Activated T-cell treated with anti-CD3 and anti-CD28 coated beads, Interleukin-2, amount 50 U/mL, for 1 hour (primary cell): ENCODE measurements around the gene EVI5.
"Not testable (repeated sequence)": the region's sequence is repeated elsewhere in the genome, so short reads cannot be mapped to it uniquely, and the experiment has no call there.

Source experiments
- DNase-seq: peaks from one replicate; pipeline ENCODE4 v3.0.0-alpha.2; 2020

Gene EVI5

DNA sequence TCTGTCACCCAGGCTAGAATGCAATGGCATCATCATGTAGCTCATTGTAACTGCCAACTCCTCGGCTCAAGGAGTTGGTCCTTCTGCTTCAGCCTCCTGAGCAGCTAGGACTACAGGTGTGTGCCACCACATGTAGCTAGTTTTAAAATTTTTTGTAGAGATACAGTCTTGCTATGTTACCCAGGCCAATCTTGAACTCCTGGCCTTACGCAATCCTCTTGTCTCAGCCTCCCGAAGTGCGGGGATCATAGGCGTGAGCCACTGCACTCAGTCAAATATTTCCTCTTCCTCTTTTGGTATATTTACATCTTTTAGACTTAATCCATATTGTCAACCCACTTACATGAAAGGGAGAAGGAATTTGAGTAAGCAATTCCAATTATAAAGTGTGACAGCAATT lies 121.1 kb downstream of the EVI5 start:
- DNase-seq: no peak

GRCh38 chr1:92662048-92662447 lies 122.9 kb downstream of the EVI5 start:
- DNase-seq: no peak

DNA sequence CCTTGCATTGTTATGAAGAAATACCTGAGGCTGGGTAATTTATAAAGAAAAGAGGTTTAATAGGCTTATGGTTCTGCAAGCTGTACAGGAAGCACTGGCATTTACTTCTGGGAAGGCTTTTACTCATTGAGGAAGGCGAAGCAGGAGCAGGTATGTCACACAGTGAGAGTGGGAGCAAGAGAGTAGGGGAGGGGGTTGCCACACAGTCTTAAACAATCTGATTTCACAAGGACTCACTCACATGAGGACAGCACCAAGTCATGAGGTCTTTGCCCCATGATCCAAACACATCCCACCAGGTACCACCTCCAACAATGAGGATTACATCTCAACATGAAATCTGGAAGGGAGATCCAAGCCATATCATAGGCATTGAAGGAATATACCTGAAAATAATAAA lies 127.2 kb downstream of the EVI5 start:
- no peak for DNase-seq

GRCh38 chr1:92655197-92655801 lies 129.6 kb downstream of the EVI5 start:
- DNase-seq: no peak

DNA sequence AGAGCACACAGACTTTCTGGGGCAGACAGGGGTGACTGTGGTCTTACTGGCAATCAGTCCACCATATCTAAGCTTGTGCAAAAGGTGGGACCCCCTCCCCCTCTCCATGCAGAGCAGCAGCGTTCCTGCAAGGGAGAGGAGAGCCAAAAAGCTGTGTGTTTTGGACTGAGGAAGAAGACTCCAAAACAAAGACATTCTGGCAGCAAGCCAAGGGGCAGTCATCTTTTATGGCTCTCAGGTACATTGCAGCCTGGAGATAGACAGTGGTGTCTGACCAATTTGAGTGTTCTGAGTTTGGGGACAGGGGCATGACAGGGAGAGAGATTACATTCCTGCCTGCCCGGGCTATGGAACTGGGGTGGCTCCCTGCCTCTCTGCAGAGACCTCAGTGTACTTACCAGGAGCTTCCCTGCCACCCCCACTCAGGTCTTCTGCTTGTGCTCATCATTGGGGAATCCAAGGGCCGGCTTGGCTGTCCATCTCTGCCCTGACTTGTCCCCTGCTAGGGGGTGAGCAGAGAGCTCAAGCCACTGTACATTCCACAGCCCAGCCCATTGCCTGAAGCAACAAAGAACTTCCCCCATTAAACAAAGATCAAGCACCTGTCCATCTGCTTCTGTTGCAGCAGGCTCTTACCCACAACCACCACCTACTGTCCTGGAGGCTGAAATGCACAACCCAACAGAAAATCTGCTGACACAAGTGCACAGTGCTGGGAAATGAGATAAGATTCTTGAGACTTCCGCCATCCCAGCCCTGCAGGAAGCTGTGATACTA lies 131.1 kb downstream of the EVI5 start:
- no peak for DNase-seq

GRCh38 chr1:92640686-92641085 lies 144.2 kb downstream of the EVI5 start:
- not testable (repeated sequence) for DNase-seq

- no peak for DNase-seq
Measured at GRCh38 chr1:92638498-92638897, 146.4 kb downstream of the EVI5 start.

DNA sequence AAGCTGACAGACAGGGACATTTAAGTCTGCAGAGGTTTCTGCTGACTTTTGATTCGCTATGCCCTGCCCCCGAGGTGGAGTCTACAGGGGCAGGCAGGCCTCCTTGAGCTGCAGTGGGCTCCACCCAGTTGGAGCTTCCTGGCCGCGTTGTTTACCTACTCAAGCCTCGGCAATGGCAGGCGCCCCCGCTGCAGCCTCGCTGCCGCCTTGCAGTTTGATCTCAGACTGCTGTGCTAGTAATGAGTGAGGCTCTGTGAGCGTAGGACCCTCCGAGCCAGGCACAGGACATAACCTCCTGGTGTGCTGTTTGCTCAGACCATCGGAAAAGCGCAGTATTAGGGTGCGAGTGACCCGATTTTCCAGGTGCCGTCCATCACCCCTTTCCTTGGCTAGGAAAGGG lies 149.7 kb downstream of the EVI5 start:
- DNase-seq: not testable (repeated sequence)

DNA sequence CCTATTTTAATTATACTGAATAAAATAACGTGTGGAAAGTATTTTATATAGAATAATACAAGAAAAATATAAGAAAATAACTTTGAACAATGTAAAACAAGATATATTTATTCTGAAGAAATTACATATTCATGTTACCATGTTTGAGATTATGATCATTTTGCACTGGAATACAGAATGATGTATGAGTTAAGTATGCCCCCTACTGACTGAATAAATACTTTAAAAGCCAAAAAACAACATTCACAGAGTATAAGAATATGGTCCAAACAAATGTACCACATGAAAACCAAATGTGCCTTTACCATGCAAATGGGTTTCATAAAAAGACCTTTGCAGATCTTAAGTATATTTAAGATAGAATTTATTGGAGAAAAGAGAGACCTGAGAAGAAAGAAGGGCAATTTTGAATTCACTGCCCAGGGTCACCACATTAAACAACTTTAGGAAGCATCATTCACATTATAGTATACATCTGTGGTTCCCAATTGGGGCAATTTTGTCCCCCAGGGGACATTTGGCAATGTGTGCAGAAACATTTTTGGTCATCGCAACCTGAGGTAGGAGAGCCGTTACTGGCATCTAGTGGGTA lies 161.6 kb downstream of the EVI5 start:
- DNase-seq: no peak

GRCh38 chr1:92619466-92620189 lies 165.3 kb downstream of the EVI5 start:
- DNase-seq: no peak

DNA sequence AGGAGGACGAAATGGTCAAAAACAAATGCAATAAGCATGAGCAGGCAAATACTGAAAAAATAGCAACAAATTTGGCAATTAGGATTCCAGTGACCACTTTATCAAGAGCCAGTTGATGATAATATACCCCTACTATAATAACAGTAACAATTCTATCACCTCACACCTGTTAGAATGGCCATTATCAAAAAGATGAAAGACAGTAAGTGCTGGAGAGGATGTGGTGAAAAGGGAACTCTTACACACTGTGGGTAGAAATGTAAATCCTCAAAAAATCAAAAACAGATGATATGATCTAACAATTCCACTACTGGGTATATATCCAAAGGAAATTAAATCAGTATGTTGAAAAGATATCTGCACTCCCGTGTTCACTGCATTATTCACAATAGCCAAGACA lies 183.9 kb downstream of the EVI5 start:
- no peak for DNase-seq

GRCh38 chr1:92599184-92599583 lies 185.7 kb downstream of the EVI5 start:
- no peak for DNase-seq

DNA sequence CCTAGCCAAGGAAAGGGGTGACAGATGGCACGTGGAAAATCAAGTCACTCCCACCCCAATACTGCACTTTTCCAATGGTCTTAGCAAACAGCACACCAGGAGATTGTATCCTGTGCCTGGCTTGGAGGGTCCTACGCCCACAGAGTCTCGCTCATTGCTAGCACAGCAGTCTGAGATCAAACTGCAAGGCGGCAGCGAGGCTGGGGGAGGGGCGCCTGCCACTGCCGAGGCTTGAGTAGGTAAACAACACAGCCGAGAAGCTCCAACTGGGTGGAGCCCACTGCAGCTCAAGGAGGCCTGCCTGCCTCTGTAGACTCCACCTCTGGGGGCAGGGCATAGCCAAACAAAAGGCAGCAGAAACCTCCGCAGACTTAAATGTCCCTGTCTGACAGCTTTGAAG lies 195.5 kb downstream of the EVI5 start:
- not testable (repeated sequence) for DNase-seq

- no peak for DNase-seq
Measured at GRCh38 chr1:92587445-92587844, 197.5 kb downstream of the EVI5 start.

GRCh38 chr1:92585831-92586230 lies 199.1 kb downstream of the EVI5 start:
- DNase-seq: no peak

DNA sequence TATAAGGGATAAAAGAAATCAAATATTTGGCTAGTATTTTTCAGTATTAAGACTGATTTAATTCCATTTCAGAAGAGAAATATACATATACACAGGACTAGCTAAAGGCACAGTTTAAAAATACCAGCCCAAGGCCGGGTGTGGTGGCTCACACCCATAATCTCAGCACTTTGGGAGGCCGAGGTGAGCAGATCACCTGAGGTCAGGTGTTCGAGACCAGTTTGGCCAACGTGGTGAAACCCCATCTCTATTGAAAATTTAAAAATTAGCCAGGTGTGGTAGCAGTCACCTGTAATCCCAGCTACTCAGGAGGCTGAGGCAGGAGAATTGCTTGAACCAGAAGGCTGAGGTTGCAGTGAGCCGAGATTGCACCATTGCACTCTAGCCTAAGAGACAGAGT lies 200.1 kb downstream of the EVI5 start:
- DNase-seq: not testable (repeated sequence)

DNA sequence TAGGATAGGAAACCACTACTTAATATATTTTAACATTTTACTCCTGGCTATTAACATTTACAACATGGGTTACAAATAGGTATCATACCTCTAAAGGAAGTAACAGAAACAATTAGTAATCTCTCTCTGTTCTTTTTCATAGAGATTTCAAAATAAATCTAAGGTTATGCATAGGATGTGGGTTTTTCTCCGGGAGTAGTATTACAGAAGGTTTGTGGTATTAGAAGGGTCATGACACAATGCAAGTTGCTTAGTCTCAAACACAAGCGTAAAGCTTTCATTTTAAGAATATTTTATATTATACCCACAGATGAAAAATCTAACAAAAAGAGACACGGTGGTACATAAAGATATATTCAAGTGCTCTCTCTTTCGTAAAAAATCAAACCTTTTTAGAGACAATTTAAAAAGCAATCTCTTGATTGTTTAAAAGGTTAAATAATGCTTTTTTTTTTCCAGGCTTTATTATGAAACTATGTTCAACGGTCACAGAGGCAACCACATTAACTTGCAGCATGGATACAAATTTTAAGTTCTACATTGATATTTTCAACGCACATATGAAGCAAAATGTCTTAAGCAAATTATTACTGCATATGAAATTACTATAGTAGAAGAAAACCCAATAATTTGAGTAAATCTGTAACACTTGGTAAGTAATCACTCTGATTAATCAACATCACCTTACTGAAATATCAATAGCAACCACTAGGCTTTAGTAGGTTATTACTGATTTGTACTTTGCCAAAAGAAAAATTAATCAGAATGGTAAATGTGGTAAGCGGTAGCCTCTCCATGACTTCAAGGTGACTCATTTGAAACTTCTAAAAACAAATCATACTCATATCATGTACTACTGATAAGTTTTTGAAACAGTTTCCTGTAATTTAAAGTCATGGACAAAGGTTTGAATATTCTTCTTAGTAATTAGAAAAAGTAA lies 200.8 kb downstream of the EVI5 start:
- no peak for DNase-seq

DNA sequence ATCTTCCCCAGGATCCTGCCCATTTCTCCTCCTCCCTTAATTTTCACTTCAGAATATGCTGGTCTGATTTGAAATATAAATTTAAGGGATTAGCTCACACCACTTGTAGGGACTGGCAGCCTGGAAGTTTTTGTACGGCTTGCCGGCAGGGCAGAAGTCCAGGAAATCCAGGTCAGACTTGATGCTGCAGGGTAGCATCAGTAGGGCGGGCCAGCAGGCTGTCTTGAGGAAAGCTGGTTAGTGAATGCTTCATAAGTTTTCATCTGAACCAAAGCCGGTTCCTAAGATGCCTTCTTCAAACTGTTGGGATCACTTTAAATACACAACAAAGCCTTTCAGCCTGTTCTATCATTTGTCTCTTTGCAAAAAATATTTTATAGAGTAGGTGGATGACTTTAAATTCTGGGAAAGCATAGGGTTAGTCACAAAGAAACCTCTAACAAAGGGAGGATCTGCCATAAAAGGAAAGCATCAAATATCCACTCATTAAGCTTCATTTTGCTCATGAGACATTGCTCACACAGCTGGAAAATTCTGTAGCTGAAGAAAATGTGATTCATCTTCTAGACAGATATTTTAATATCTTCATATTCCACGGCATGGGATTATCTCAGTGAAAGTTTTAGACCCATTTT lies 207.5 kb downstream of the EVI5 start:
- no peak for DNase-seq

- DNase-seq: no peak
Measured at GRCh38 chr1:92575123-92575522, 209.8 kb downstream of the EVI5 start.

- no peak for DNase-seq
Measured at GRCh38 chr1:92572520-92572919, 212.4 kb downstream of the EVI5 start.

DNA sequence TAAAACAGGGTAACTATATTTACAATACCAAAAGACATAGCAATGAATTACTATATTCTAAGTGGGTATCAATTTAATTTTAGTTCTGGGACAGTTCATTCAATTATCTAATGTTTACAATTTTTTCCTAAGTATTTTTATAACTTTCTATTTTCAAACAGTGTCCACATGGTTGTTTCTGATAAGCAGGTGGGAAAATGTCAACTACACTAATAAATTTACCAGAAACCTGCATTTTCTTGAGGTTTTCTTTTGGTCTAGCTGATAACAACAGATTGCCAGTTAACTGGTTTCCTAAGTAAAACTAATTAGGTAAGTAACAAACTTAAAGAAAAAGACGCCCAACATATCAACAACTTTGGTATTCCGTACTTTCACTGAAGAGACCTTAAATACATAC lies 213.3 kb downstream of the EVI5 start:
- DNase-seq: no peak
